GM10248 (cell line): ENCODE measurements around the gene RREB1.

ENCODE experiments used
- CTCF ChIA-PET: fragments of 300-600 bp; sonication (Branson Sonifier 250); formaldehyde crosslinking; extraction: SDS; loops from one replicate; lab custom pipeline; 2021; ENCODE audit warnings: antibody characterized with exemption; lab: Yijun Ruan, JAX
- POLR2A ChIA-PET: fragments of 350-650 bp; sonication (Branson Sonifier 250); formaldehyde crosslinking; extraction: SDS; loops from one replicate; lab custom pipeline; 2020; ENCODE audit warnings: antibody characterized with exemption; lab: Yijun Ruan, JAX
- DNase-seq: peaks from one replicate; pipeline ENCODE4 v3.0.0; 2012; ENCODE audit errors: extremely low spot score
- CTCF ChIP-seq: IDR thresholded peaks from 2 replicates; pipeline ENCODE4 v1.5.1; 2012; ENCODE audit warnings: mild to moderate bottlenecking, low read depth; ENCODE audit errors: extremely low read depth, missing control alignments, control extremely low read depth

RREB1 gene

DNA sequence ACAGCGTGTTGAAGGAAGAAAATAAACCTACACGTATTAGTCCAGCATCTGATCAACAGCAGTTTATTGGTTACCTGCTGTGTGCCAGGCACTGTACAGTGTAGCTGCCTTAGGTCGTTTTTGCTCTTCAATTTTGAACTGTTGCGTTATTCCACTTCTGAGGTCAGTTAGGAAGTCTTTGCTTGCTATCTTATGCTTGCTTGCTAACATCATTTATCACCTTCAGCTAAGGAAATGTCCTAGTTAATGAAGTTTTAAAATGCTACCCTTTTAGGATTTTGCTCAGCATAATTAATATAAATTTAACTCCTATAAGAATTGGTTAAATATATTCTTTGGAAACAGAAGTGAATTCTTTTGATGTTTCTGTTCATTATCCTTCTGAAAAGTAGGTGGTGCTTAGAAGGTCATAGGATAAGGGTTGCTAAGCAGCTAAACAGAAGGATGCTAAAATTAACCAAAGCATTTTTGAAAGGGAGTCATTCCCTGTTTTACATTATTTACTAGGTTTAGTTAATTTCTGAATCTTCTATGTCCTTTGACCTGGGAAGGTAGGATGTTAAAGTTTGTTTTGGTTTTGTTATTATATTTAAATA is 3.4 kb downstream of the RREB1 start:
- POLR2A ChIA-PET, result no interaction called here
- CTCF ChIA-PET, result interaction anchor here (1.0 to 2.7 kb wide), 8 partner anchors 10 to 434 kb away, joined by 3 to 14 read pairs (median 4); no protein-coding TSS in a partner anchor
- no peak for TF ChIP-seq CTCF
- DNase-seq, result no peak

DNA sequence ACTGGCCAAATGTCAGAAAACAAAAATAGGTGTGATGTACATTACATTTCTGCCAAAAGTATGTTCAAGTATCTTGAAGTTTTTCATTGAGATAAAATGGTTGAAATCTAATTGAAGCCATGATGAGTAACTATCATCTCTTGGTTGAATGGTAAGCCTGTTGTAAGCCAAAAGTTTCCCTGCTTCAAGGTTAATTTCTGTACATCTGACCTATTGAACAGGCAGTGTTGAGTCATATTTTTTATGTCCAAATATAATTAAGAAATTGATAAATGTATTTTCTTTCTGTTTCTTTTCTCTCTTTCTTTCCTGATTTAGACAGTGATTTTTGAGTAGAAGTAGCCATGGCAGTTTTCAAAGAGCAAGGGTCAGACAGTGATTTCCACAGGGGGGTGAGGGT is 4.4 kb downstream of the RREB1 start:
- ChIA-PET POLR2A (no interaction called here), CTCF (interaction anchor here (1.0 to 2.1 kb wide), 3 partner anchors 9 to 20 kb away, joined by 3 to 6 read pairs (median 4); no protein-coding TSS in a partner anchor)
- DNase-seq, result no peak
- TF ChIP-seq CTCF, result no peak

DNA sequence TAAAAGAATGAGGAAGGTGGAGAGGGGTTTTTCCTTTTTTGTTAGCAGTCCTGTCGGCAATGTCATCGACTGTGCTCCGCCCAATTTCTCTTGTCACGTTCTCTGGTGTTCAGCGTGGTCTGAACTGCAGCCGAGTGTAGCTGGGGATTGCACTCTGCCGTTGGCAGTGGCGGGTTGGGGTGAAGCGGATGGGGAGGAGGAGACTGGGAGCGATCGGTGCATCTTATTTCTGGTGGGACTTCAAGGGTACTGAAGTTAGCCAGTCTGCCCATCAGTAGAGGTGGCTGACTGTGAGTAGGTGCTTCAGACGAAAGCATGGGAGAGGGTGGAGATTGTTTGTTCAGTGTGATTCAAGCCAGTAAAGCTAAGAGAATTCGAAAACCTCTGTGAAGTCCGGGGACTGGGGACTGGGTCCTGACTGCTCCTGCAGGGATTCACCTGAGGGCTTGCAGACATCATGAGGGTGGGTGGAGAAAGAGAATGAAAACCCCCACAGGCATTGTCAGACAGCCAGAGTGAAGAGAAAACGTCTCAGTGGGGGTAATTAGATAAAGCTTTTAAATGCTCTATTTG is 5.1 kb downstream of the RREB1 start:
- POLR2A ChIA-PET, result interaction anchor here (1.1 kb wide), 1 partner anchor 11 kb away, joined by 9 read pairs; no protein-coding TSS in a partner anchor
- CTCF ChIA-PET, result interaction anchor here (0.7 to 2.3 kb wide), 4 partner anchors 10 to 132 kb away, joined by 3 to 9 read pairs (median 4); no protein-coding TSS in a partner anchor
- TF ChIP-seq CTCF, result no peak
- DNase-seq, result no peak

GRCh38 chr6:7114744-7115458 is 7.1 kb downstream of the RREB1 start:
- no peak for TF ChIP-seq CTCF
- CTCF ChIA-PET, result interaction anchor here (1.0 to 2.3 kb wide), 5 partner anchors 8 to 128 kb away, joined by 3 to 9 read pairs (median 3); no protein-coding TSS in a partner anchor
- DNase-seq, result no peak
- POLR2A ChIA-PET, result interaction anchor here (0.6 kb wide), 1 partner anchor 21 kb away, joined by 3 read pairs; no protein-coding TSS in a partner anchor

GRCh38 chr6:7115543-7116231 is 7.9 kb downstream of the RREB1 start:
- CTCF ChIA-PET, result interaction anchor here (1.0 to 1.7 kb wide), 6 partner anchors 13 to 127 kb away, joined by 3 to 10 read pairs (median 4); no protein-coding TSS in a partner anchor
- POLR2A ChIA-PET, result interaction anchor here (0.5 to 1.4 kb wide), 5 partner anchors 13 to 113 kb away, joined by 3 to 5 read pairs (median 3); no protein-coding TSS in a partner anchor

More at GRCh38 chr6:7115543-7116231, 7.9 kb downstream of the RREB1 start:
- no peak for TF ChIP-seq CTCF
- DNase-seq, result no peak
